HUES48 (cell line): ENCODE measurements around the gene SLC46A1.
"Not testable (repeated sequence)": the region's sequence is repeated elsewhere in the genome, so short reads cannot be mapped to it uniquely, and the experiment has no call there.

ENCODE experiments used
- H3K27ac ChIP-seq: one replicate; pipeline ENCODE4 v1.7.0; 2013; ENCODE audit warnings: low read depth, low read length, inconsistent platforms
- H3K27me3 ChIP-seq: 2 replicates; pipeline ENCODE4 v1.6.1; 2013; ENCODE audit warnings: mild to moderate bottlenecking, low read length; ENCODE audit not compliant: control insufficient read depth, insufficient read depth
- H3K36me3 ChIP-seq: 2 replicates; pipeline ENCODE4 v1.6.1; 2013; ENCODE audit warnings: low read length; ENCODE audit not compliant: control insufficient read depth, insufficient read depth
- H3K4me1 ChIP-seq: 2 replicates; pipeline ENCODE4 v1.6.1; 2013; ENCODE audit warnings: mild to moderate bottlenecking, low read length; ENCODE audit not compliant: control insufficient read depth, insufficient read depth
- H3K4me3 ChIP-seq: 2 replicates; pipeline ENCODE4 v1.5.1; 2013; ENCODE audit warnings: mild to moderate bottlenecking, low read depth, low read length
- H3K9ac ChIP-seq: 2 replicates; pipeline ENCODE4 v1.6.1; 2013; ENCODE audit warnings: mild to moderate bottlenecking, low read depth, low read length, moderate library complexity
- H3K9me3 ChIP-seq: 2 replicates; pipeline ENCODE4 v1.6.1; 2013; ENCODE audit warnings: low read length; ENCODE audit not compliant: control insufficient read depth, insufficient read depth

SLC46A1 gene

DNA sequence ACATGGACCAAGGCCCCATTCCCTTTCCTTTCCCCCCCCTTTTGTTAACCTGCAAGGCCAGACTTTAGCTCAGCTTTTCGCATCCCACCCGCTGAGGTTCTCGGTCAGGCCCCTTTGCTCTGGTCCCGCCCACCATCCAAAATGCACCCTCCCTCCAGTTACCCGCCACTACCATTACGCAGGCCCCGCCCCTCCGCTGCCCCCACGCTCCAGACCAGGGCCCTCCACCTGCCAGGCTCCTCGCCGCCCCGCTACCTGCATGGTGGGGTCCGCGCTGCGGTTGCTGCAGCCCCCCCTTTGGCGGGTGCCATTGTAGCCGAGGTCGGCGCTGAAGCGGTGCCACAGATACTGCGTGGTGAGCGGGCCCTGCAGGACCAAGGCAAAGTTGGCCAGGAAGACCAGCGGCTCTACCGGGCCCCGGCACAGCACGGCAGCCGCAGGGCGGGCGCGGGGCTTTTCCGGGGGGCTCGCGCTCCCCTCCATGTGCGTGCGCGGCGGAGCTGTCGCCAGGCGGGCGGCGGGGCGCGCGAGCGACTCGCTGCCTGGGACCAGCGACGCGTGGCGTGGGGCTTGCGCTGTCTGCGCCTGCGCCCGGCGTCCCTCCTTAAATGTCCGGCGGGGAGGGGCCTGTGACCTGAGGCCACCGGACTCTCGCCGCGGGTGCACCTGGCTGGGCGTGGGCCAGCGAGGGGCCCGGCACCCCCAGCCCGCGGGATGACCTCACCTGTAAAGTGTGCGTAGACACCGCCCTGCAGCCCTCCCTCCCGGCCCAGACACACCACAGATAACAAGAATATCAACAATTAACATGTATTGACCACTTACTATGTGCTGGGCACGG is at the start of gene SLC46A1:
Gene SLC46A1, minus strand, starts transcription at position 581 of the 841 bp plus-strand sequence. Its CDS starts 98 bp downstream, at position 483.
- Histone ChIP-seq H3K27ac (peak within 1 kb of the TSS; percentile 79), H3K9me3 (no peaks in the 10 kb centered on the region), H3K36me3 (no peaks in the 10 kb centered on the region), H3K9ac (peak within 1 kb of the TSS; percentile 39; the same call in 1 of the 2 replicates), H3K27me3 (peaks cover 35% of the 10 kb centered on the region), H3K4me1 (peaks cover 65% of the 10 kb centered on the region), H3K4me3 (peak within 1 kb of the TSS; percentile 70)

DNA sequence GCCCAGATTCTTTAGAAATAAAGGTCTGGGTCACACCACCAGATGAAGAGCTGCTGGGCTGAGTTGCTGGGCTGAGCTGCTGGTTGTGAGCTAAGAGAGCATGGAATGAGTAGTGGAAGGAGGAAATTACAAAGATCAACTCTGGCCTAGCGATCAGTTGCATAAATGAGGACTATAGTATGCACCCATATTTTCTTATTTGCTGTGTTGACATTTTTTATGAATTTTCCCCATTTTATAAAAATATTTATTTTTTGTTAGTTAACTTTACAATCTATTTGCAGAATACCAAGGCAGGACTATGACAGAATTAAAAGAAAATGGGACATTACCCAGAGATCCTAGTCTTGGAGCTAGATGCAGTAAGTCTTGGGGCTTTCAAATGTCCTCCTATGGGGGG is 43.8 kb upstream of the SLC46A1 start:
- H3K27ac ChIP-seq: no peak overlapping the region
- no peaks in the 10 kb centered on the region for H3K4me1 ChIP-seq
- H3K27me3 ChIP-seq: no peaks in the 10 kb centered on the region
- no peak overlapping the region for H3K4me3 ChIP-seq
- no peaks in the 10 kb centered on the region for H3K36me3 ChIP-seq
- no peak overlapping the region for H3K9ac ChIP-seq
- no peaks in the 10 kb centered on the region for H3K9me3 ChIP-seq

DNA sequence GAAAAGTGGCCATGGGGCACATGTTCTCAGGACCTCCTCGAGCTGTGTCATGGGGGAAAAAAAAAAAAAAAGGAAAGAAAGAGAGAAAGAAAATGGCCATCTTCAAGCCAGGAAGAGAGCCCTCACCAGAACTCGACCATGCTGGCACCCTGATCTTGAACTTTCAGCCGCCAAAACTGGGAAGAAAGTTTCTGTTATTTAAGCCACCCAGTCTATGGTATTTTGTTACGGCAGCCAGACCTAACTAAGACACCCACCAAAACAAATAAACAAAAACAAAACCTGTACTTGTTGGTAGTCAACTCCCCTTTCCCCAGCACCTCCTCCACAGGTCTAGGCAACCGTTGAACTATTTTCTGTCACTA is 41.4 kb upstream of the SLC46A1 start:
- no peak overlapping the region for H3K9ac ChIP-seq
- H3K4me3 ChIP-seq: no peak overlapping the region
- no peak overlapping the region for H3K27ac ChIP-seq
- H3K4me1 ChIP-seq: no peaks in the 10 kb centered on the region
- no peaks in the 10 kb centered on the region for H3K27me3 ChIP-seq
- no peaks in the 10 kb centered on the region for H3K9me3 ChIP-seq
- H3K36me3 ChIP-seq: no peaks in the 10 kb centered on the region

DNA sequence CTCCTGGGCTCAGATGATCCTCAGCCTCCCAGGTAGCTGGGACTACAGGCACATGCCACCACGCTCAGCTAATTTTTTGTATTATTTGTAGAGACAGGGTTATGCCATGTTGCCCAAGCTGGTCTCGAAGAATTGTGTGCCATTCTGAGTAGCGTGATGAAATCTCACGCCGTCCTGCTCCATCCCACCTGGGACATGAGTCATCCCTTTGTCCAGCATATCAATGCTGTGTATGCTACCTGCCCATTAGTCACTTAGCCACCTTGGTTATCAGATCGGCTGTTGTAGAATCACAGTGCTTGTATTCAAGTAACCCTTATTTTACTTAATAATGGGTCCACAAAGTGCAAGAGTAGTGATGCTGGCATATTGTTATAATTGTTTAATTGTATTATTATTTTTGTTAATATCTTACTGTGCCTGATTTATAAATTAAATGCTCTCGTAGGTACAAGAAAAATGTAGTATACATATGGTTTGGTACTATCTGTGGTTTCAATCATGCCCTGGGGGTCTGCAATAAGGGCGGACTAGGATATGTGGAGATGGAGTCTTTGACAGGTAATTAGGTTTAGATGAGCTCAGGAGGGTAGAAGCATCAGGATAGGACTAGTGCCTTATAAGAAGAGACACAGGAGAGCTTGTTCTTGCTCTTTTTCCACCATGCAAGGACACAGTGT is 40.8 kb upstream of the SLC46A1 start:
- Histone ChIP-seq H3K36me3 (no peaks in the 10 kb centered on the region), H3K4me1 (no peaks in the 10 kb centered on the region), H3K9me3 (no peaks in the 10 kb centered on the region), H3K27me3 (no peaks in the 10 kb centered on the region), H3K27ac (no peak overlapping the region), H3K9ac (no peak overlapping the region), H3K4me3 (no peak overlapping the region)

DNA sequence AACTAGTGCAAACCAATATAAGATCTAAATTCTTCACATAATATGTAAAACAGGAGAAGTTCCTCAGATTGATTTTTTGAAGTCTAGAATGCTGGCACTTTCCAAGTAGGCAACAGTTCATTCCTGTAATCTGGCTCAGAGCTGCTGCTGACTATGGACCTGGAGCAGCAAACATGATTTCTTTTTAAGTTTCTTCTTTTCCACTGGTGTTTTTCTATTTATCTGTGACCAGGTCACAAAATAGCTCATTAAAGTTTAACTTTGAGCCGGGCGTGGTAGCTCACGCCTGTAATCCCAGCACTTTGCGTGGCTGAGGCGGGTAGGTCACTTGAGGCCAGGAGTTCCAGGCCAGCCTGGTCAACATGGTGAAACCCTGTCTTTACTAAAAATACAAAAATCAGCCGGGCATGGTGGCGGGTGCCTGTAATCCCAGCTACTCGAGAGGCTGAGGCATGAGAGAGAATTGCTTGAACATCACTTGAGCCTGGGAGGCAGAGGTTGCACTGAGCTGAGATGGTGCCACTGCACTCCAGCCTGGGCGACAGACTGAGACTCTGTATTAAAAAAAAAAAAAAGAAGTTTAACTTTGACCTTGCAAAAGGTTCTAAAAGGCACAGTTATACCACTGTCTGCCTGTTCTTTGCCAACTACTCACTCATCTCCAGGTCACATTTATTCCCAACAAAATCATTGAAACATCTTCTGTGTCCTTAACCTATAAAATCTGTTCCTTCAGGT is 38.1 kb upstream of the SLC46A1 start:
- Histone ChIP-seq H3K9ac (no peak overlapping the region), H3K4me3 (no peak overlapping the region), H3K4me1 (no peaks in the 10 kb centered on the region), H3K27ac (no peak overlapping the region), H3K36me3 (no peaks in the 10 kb centered on the region), H3K27me3 (no peaks in the 10 kb centered on the region), H3K9me3 (no peaks in the 10 kb centered on the region)

DNA sequence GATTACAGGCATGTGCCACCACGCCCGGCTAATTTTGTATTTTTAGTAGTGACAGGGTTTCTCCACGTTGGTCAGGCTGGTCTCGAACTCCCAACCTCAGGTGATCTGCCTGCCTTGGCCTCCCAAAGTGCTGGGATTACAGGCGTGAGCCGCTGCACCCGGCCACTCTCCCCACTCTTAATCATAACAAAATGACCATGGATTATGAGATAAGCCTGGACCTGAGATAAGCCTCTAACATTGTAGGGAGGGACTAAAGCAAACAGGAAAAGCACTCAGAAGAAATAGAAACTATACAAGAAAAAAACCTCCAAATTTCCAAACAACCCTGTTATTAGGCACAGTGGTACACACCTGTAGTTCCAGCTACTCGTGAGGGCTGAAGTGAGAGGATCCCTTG is 28.3 kb upstream of the SLC46A1 start:
- H3K27ac ChIP-seq, H3K4me1 ChIP-seq, H3K27me3 ChIP-seq, H3K9me3 ChIP-seq, H3K9ac ChIP-seq, H3K36me3 ChIP-seq, H3K4me3 ChIP-seq: not testable (repeated sequence)

DNA sequence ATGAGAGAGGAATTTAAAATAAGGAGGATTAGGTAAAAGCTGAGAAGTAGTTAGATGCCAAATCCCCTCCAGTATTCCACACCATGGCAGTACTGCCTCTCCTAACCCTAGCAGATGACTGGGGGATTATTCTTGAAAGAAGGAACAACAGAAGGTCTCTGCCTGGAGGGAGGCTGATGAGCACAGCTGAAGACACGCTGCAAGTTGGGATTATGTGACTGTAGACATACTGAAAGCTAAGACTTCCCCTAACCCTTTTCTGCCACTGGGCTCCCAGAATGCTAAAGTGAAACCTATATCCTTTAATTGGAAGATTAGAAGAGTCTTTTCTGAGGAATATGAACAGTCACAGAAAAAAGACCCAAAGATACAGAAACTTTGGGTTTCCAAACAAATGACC is 27.7 kb upstream of the SLC46A1 start:
- Histone ChIP-seq H3K4me3 (no peak overlapping the region), H3K4me1 (no peaks in the 10 kb centered on the region), H3K9ac (no peak overlapping the region), H3K9me3 (no peaks in the 10 kb centered on the region), H3K36me3 (no peaks in the 10 kb centered on the region), H3K27ac (no peak overlapping the region), H3K27me3 (no peaks in the 10 kb centered on the region)

DNA sequence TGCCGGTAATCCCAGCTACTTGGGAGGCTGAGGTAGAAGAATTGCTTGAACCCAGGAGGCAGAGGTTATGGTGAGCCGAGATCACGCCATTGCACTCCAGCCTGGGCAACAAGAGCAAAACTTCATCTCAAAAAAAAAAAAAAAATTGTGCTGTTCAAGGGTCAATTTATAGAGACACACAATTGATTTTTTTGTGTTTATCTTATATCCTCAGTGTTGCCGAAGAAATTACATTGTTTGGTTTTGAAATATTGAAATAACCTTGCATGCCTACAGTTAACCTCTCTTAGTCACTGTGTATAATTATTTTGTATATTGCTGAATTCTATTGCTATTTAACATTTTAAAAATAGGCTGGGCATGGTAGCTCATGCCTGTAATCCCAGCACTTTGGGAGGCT is 22.0 kb upstream of the SLC46A1 start:
- not testable (repeated sequence) for H3K4me1 ChIP-seq, H3K27ac ChIP-seq, H3K9ac ChIP-seq, H3K27me3 ChIP-seq, H3K4me3 ChIP-seq, H3K9me3 ChIP-seq, H3K36me3 ChIP-seq

DNA sequence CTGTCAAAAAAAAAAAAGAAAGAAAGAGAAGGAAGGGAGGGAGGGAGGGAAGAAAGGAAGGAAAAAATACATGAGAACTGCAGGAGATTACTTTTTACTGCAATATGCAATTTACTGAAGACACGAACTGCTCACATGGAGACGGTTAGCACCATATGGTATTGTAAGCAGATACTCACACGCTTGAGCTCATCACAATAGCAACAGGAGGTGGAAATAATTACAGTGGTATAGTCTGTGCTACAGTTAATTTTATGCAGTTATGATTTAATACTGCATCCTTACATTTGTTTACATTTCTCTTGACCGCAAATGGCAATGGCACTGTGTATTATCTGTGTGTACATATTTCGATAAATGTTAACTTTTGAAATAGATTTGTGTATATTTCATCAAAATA is 21.4 kb upstream of the SLC46A1 start:
- no peak overlapping the region for H3K9ac ChIP-seq
- H3K4me3 ChIP-seq: no peak overlapping the region
- no peaks in the 10 kb centered on the region for H3K27me3 ChIP-seq
- no peaks in the 10 kb centered on the region for H3K36me3 ChIP-seq
- no peak overlapping the region for H3K27ac ChIP-seq
- H3K4me1 ChIP-seq: no peaks in the 10 kb centered on the region
- no peaks in the 10 kb centered on the region for H3K9me3 ChIP-seq

DNA sequence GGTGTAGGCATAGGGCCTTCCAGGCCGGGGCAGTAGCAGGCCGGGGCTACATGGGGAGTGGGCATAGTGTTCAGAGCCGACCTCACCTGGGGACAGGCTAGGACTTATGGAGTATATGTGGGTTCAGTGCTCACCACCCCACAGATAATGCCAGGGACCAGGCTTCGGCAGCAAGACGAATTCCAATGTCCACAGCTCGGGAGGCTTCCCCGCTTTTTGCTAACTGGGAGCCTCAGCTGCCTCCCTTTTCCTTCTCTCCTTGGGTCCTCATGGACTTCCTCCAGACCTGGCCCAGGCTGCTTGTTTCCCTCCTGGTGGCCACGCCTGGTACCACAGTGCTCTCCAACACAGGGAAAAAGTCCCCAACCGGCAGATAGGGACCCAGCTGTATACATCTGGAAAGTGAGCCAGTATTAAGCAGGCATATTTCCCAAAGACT is 20.1 kb upstream of the SLC46A1 start:
- Histone ChIP-seq H3K27ac (no peak overlapping the region), H3K9me3 (no peaks in the 10 kb centered on the region), H3K36me3 (no peaks in the 10 kb centered on the region), H3K4me3 (no peak overlapping the region), H3K27me3 (no peaks in the 10 kb centered on the region), H3K9ac (no peak overlapping the region), H3K4me1 (no peaks in the 10 kb centered on the region)

DNA sequence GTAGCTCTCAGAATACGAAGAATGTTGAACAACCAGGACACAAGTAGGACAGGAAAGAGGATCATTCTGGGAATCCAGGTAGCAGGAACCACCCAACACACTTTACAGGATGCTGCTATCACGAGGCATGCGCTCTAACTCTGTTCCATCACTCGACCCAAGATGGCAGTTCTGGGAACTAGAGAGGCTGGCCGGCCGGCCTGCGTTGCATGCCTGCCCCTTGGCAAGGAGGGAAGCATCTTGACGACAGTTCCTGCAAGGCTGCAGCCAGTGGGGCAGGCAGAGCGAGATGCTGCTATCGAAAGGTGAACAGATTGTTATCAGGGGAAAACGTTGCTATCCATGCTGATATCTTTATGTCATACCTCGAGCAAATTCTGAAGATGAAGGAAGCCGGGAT is 19.2 kb upstream of the SLC46A1 start:
- H3K9me3 ChIP-seq: no peaks in the 10 kb centered on the region
- H3K9ac ChIP-seq: no peak overlapping the region
- no peak overlapping the region for H3K4me3 ChIP-seq
- H3K4me1 ChIP-seq: no peaks in the 10 kb centered on the region
- H3K36me3 ChIP-seq: no peaks in the 10 kb centered on the region
- no peak overlapping the region for H3K27ac ChIP-seq
- H3K27me3 ChIP-seq: no peaks in the 10 kb centered on the region
